ENCODE data around the gene GLT6D1.
"Not testable (repeated sequence)": the region's sequence is repeated elsewhere in the genome, so short reads cannot be mapped to it uniquely, and the experiment has no call there.

GLT6D1 gene

DNA sequence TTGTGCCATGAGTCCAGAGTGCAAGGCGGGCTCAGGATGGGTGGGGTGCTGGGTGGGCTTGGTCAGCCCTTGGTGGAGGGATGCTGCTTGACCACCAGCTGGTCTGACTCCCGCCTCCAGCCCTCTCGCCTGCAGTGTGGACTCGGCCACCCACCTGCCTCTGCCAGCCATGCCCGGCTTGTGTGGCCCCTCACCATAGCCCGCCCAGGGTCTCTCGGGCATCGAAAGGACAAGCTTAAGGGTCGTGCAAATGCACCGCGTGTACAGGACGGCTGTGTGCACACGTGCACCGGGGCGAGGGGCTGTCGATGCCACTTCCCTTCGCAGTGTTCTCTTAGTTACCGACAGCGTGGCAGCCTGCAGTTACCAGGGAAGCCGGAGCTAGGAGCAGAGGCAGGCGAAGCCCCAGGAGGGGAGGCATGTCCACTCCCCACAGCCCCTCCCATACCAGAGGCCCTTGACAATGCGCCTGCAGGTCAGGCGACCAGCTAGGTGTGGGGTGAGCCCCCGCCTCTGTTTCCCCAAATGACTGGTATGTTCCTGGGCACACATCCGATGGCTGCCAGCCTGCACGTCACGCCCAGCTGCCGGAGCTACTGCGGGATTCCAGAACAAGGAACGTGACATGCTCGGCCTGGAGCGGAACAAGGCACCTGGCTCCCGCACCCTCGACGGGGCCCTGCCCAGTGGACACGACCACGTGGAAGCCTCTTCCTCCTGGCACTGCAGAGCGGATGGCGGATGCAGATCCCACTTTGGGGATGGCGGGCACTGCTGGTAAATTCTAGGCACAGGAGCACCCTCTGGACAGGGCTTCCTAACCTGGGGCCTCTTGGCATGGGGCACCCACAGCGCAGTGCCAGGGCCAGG is 31.6 kb upstream of the GLT6D1 start:
- no peaks in the 10 kb centered on the region for H3K9me3 Mint-ChIP-seq
- H3K27ac Mint-ChIP-seq = no peak overlapping the region
- no peak for DNase-seq
- H3K27me3 Mint-ChIP-seq = peaks cover 5% of the 10 kb centered on the region
- no peaks in the 10 kb centered on the region for H3K36me3 Mint-ChIP-seq (ENCODE audit: low read depth)
- H3K4me3 Mint-ChIP-seq = no peak overlapping the region
- no peak for ATAC-seq
- H3K4me1 Mint-ChIP-seq = no peaks in the 10 kb centered on the region

DNA sequence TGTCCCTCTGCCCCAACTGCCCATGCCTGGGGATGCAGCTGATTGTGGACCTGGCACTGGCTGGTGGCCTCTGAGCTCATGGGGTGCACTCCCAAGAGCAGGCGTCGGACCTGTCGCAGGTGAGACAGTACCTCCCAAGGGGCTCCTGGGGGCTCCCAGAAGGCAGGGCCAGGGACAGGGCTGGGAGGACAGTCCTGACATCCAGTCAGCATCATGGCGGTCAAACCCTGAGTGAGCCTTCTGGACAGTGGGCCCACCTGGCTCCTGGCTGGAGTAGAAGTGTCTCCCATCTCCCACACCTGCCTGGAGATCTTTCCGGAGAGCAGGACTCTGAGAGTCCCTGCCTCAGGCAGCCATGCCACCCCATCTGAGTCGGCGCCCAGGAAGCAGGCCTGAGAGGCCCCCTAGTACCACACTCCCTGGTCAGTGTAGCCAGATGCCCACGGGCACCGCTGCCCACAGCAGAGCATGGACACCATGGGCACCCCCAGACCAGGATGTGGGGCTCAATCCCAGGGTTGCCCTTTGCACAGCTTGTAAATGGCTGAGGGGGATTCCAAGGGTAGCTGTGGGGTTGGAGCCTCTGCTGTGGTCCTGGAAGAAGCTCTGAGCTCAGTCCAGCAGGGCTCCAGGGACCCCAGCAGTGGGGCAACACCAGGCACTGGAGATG is 30.4 kb upstream of the GLT6D1 start:
- Mint-ChIP-seq H3K4me1 (no peaks in the 10 kb centered on the region), H3K9me3 (no peaks in the 10 kb centered on the region), H3K27ac (no peak overlapping the region), H3K27me3 (peaks cover 3% of the 10 kb centered on the region), H3K36me3 (ENCODE audit: low read depth) (no peaks in the 10 kb centered on the region), H3K4me3 (no peak overlapping the region)
- DNase-seq (no peak), ATAC-seq (no peak)

DNA sequence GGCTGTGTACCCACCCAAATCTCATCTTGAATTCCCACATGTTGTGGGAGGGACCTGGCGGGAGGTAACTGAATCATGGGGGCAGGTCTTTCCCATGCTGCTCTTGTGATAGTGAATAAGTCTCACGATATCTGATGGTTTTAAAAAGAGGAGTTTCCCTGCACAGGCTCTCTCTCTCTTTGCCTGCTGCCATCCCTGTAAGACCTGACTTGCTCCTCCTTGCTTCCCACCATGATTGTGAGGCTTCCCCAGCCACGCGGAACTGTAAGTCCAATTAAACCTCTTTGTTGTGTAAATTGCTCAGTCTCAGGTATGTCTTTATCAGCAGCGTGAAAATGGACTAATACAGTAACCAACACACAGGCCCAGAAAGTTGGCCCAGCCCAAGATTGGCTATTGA is 29.7 kb upstream of the GLT6D1 start:
- not testable (repeated sequence) for H3K4me3 Mint-ChIP-seq; H3K27ac Mint-ChIP-seq; H3K4me1 Mint-ChIP-seq; H3K27me3 Mint-ChIP-seq; DNase-seq; H3K9me3 Mint-ChIP-seq; H3K36me3 Mint-ChIP-seq (ENCODE audit: low read depth); ATAC-seq

GRCh38 chr9:135667463-135668001 is 28.2 kb upstream of the GLT6D1 start:
- Mint-ChIP-seq H3K36me3 (ENCODE audit: low read depth) (no peaks in the 10 kb centered on the region), H3K9me3 (no peaks in the 10 kb centered on the region), H3K4me1 (no peaks in the 10 kb centered on the region), H3K27me3 (peaks cover 3% of the 10 kb centered on the region), H3K27ac (no peak overlapping the region), H3K4me3 (no peak overlapping the region)
- DNase-seq = no peak
- no peak for ATAC-seq

DNA sequence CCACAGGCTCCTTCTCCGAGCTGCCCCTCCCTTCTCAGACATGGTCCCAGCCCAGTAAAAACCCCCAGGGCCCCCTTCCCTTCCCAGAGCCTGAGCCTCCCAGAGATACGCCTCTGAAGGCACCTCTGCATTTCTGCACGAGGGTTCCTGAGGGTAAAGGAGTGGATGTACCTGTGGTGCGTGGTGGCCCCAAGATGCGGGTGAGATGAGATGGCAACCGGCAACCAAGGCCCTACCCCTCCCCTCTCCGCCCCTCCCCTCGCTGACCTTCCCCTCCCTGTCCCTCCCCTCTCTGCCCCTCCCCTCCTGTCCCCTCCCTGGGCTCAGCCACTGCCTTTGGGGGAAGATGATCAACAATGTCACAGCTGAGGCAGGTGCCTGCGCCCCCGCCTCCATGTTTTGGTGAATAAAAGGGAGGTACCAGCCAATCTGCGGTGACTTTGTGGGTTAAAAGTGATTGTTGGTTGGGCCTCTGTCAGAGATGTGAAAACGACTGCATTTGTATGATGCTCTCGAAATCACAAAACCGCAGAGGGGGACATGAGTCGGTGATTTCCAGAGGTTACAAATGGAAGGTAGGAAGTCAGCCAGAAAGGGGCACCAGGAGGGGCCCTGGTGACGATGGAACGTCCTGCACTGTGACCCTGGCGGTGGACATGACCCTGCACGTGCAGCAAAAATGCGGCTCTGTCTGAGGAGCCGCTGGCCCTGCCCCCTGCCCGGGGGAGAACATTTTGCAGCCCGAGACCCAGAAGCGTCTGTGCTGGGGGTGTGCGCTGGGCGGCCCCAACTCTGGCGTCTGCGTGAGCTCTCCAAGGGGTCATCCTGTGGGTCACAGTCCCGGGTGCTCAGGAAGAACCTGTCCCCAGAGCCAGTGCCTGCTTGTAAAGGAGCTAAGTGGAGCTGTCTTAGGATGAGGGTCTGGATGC is 27.5 kb upstream of the GLT6D1 start:
- no peaks in the 10 kb centered on the region for H3K27me3 Mint-ChIP-seq
- H3K4me3 Mint-ChIP-seq = no peak overlapping the region
- no peak overlapping the region for H3K27ac Mint-ChIP-seq
- DNase-seq (no peak), ATAC-seq (no peak)
- no peaks in the 10 kb centered on the region for H3K9me3 Mint-ChIP-seq
- H3K4me1 Mint-ChIP-seq = no peaks in the 10 kb centered on the region
- H3K36me3 Mint-ChIP-seq (ENCODE audit: low read depth) = no peaks in the 10 kb centered on the region

DNA sequence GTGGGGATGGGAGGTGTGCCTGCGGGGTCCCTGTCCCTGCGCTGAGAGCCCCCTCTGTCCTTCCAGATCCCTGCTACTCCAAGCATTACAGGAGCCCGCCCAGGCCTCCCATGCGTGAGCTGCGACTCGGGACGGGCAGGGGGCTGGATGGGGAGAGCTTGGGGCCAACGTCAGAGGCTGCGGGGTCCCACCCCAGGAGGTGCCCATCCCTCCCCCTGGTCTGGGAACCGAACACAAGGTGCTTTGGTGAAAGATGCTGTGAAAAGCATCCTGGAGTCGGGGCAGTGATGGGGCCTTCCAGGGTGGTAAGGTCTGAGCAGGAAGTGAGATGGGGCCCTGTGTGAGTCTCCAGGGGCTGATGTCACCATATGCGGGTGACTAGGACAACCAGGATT is 26.5 kb upstream of the GLT6D1 start:
- Mint-ChIP-seq H3K4me3 (no peak overlapping the region), H3K9me3 (no peaks in the 10 kb centered on the region), H3K4me1 (no peaks in the 10 kb centered on the region), H3K36me3 (ENCODE audit: low read depth) (no peaks in the 10 kb centered on the region), H3K27me3 (no peaks in the 10 kb centered on the region), H3K27ac (no peak overlapping the region)
- ATAC-seq (no peak), DNase-seq (no peak)

GRCh38 chr9:135664801-135665794 is 25.8 kb upstream of the GLT6D1 start:
- H3K36me3 Mint-ChIP-seq (ENCODE audit: low read depth) = no peaks in the 10 kb centered on the region
- DNase-seq (no peak), ATAC-seq (no peak)
- no peak overlapping the region for H3K27ac Mint-ChIP-seq
- no peaks in the 10 kb centered on the region for H3K27me3 Mint-ChIP-seq
- H3K9me3 Mint-ChIP-seq = no peaks in the 10 kb centered on the region
- no peaks in the 10 kb centered on the region for H3K4me1 Mint-ChIP-seq
- no peak overlapping the region for H3K4me3 Mint-ChIP-seq

GRCh38 chr9:135664266-135664665 is 24.9 kb upstream of the GLT6D1 start:
- Mint-ChIP-seq H3K4me3 (no peak overlapping the region), H3K27ac (no peak overlapping the region), H3K4me1 (no peaks in the 10 kb centered on the region), H3K36me3 (ENCODE audit: low read depth) (no peaks in the 10 kb centered on the region), H3K9me3 (no peaks in the 10 kb centered on the region), H3K27me3 (no peaks in the 10 kb centered on the region)
- no peak for DNase-seq
- ATAC-seq = no peak

DNA sequence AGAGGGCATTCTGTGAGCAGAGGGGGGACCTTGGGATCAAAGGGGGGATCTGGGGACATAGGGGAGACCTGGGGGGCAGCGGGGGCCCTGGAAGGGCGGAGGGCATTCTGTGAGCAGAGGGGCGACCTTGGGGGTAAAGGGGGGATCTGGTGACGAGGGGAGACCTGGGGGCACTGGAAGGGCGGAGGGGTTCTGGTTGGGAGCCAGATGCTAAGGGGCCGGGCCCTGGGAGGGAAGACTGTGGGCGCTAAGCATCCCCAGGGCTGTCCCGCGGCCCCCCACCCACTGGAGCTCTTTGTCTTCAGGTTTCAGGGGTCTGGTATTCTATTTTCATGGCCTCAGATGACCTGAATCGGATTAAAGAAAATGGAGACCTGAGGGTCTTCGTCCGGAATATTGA is 24.5 kb upstream of the GLT6D1 start:
- no peak for ATAC-seq
- DNase-seq = no peak
- Mint-ChIP-seq H3K4me3 (no peak overlapping the region), H3K36me3 (ENCODE audit: low read depth) (no peaks in the 10 kb centered on the region), H3K27ac (no peak overlapping the region), H3K4me1 (no peaks in the 10 kb centered on the region), H3K9me3 (no peaks in the 10 kb centered on the region), H3K27me3 (no peaks in the 10 kb centered on the region)

GRCh38 chr9:135663451-135663770 is 24.1 kb upstream of the GLT6D1 start:
- ATAC-seq = no peak
- Mint-ChIP-seq H3K27ac (no peak overlapping the region), H3K4me3 (no peak overlapping the region), H3K36me3 (ENCODE audit: low read depth) (no peaks in the 10 kb centered on the region), H3K9me3 (no peaks in the 10 kb centered on the region), H3K4me1 (no peaks in the 10 kb centered on the region), H3K27me3 (no peaks in the 10 kb centered on the region)
- no peak for DNase-seq

DNA sequence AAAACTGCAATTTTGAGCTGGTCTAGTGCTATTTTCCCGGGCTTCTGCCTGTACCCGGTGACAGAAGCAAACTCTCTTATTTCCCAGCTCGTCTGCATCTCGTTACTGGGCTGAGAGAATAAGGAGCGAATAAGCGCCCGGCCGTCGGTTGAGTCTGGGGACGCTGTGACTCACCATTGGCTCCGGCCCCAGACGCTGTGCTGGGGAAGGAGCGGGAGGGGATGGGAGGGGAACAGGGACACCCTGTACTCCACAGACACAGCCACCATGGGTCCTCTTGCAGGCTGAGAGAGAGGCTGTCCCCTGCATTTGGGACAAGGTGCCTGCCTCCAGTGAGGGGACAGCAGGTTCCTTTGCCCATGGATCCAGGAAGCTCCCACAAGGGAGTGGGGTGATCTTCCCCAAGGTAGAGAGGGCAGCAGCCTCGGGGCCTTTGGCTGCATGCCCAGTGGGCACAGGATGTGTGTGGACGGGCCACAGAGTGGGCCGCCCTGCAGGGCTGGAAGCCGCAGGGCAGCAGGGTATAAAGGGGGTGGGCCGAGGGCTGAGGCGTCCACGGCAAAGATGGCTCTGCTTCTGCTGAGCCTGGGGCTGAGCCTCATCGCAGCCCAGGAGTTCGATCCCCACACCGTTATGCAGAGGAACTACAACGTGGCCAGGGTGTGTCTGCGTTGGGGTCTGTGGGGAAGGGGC is 23.6 kb upstream of the GLT6D1 start, which contains the start of gene LCN9:
Gene LCN9 (plus strand): TSS at position 552 of the 693 bp plus-strand sequence. CDS start 13 bp downstream, at position 565.
- DNase-seq (no peak), ATAC-seq (no peak)
- H3K27me3 Mint-ChIP-seq = no peaks in the 10 kb centered on the region
- H3K36me3 Mint-ChIP-seq (ENCODE audit: low read depth) = no peaks in the 10 kb centered on the region
- no peak within 1 kb of the TSS for H3K4me3 Mint-ChIP-seq
- no peaks in the 10 kb centered on the region for H3K9me3 Mint-ChIP-seq
- H3K4me1 Mint-ChIP-seq = no peaks in the 10 kb centered on the region
- H3K27ac Mint-ChIP-seq = no peak within 1 kb of the TSS

DNA sequence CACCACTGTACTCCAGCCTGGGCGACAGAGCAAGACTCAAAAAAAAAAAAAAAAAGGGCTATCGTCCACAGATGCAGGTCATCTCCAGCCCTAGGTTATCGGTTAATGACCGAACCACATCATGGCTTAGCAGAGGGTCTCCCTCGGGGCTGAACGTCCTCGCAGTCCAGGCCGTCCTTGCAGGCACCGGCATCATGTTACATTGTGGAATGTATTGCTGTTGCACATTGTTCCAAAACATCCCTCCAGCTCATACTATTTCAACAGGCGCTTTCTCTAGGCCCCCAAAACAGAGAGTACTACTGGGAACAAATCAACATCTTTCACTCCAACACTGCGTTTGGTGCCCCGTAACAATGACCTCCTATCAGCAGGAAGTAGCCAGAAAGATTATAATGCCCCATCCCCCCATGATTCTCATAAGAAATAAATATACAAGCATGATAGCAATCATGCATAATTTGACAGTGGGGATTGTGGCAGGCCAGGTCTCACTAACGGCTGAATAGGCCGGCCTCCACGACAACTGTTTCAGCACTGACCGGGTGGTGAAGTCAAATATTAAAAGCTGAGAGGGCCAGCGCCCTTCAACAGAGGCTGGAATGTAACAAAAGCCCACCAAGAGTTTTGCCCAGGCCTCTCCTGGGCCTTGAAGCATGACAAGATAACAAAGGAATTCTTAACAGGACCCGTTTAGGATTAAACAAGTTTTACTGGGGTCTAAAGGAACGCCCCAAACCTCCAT is 22.6 kb upstream of the GLT6D1 start:
- no peaks in the 10 kb centered on the region for H3K4me1 Mint-ChIP-seq
- no peaks in the 10 kb centered on the region for H3K27me3 Mint-ChIP-seq
- H3K9me3 Mint-ChIP-seq = no peaks in the 10 kb centered on the region
- DNase-seq (no peak), ATAC-seq (no peak)
- no peak overlapping the region for H3K4me3 Mint-ChIP-seq
- H3K36me3 Mint-ChIP-seq (ENCODE audit: low read depth) = no peaks in the 10 kb centered on the region
- no peak overlapping the region for H3K27ac Mint-ChIP-seq

DNA sequence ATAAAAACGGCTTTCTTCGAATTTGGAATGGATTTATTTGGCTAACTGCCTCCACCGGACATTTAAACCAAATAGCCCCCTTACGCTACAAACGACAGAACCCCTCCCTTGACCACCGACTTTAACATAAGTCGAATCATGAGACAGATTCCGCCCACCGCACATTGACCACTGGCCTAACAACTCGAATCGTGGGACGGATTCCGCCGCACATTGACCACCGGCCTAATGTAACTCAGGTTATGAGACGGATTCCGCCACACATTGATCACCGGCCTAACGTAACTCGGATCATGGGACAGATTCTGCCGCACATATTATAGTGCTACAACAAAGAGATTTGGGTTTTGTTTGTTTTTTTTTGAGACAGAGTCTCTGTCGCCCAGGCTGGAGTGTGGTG is 21.1 kb upstream of the GLT6D1 start:
- H3K9me3 Mint-ChIP-seq = no peaks in the 10 kb centered on the region
- no peak overlapping the region for H3K4me3 Mint-ChIP-seq
- H3K27ac Mint-ChIP-seq = no peak overlapping the region
- no peaks in the 10 kb centered on the region for H3K4me1 Mint-ChIP-seq
- H3K36me3 Mint-ChIP-seq (ENCODE audit: low read depth) = no peaks in the 10 kb centered on the region
- ATAC-seq = no peak
- DNase-seq = no peak
- peaks cover 2% of the 10 kb centered on the region for H3K27me3 Mint-ChIP-seq

All from activated naive CD8-positive, alpha-beta T cell treated with anti-CD3 and anti-CD28 coated beads, Interleukin-2, amount 50 U/mL, for 24 hours (primary cell).